ENCODE results near the gene OTULIN.

DNA sequence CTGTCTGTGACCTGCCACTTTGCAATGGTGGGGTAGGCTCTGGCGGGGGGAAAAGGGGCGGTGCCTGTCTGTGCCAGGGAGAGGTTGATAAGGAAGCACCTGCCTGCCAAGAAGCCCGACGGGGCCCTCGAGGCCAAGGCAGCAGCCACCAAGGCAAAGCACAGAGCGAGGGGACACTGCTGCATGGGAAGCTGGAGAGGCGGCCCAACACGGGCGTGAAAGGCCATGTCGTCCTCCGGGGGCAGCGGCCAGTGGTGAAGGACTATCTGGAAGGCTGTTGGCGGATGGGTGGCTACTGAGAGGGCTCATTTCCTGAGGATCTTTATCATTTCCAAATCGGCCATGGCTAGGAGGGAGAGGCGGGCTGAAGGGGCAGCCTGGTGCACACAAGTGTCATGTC lies 66.4 kb downstream of the OTULIN start:
- TF ChIP-seq SMC3 (IDR thresholded peaks at IDR 0.05; ENCODE audit: low read depth, low read length), result no peak
- TF ChIP-seq, protein P1, sequence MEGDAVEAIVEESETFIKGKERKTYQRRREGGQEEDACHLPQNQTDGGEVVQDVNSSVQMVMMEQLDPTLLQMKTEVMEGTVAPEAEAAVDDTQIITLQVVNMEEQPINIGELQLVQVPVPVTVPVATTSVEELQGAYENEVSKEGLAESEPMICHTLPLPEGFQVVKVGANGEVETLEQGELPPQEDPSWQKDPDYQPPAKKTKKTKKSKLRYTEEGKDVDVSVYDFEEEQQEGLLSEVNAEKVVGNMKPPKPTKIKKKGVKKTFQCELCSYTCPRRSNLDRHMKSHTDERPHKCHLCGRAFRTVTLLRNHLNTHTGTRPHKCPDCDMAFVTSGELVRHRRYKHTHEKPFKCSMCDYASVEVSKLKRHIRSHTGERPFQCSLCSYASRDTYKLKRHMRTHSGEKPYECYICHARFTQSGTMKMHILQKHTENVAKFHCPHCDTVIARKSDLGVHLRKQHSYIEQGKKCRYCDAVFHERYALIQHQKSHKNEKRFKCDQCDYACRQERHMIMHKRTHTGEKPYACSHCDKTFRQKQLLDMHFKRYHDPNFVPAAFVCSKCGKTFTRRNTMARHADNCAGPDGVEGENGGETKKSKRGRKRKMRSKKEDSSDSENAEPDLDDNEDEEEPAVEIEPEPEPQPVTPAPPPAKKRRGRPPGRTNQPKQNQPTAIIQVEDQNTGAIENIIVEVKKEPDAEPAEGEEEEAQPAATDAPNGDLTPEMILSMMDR (conservative IDR thresholded peaks at IDR 0.05; ENCODE audit: low read depth, low read length), result no peak
- TF ChIP-seq POLR2A (IDR thresholded peaks at IDR 0.05; ENCODE audit: low read depth, low read length), result no peak
- TF ChIP-seq RCOR1 (IDR thresholded peaks at IDR 0.05; ENCODE audit: insufficient replicate concordance, low read length), result no peak
- TF ChIP-seq RAD21 (IDR thresholded peaks at IDR 0.05; ENCODE audit: low read length), result no peak
- no peak for TF ChIP-seq RFX5 (IDR thresholded peaks at IDR 0.05; ENCODE audit: low read depth, low read length)
- TF ChIP-seq BHLHE40 (IDR thresholded peaks at IDR 0.05; ENCODE audit: low read depth, low read length), result no peak
- TF ChIP-seq, protein P2, sequence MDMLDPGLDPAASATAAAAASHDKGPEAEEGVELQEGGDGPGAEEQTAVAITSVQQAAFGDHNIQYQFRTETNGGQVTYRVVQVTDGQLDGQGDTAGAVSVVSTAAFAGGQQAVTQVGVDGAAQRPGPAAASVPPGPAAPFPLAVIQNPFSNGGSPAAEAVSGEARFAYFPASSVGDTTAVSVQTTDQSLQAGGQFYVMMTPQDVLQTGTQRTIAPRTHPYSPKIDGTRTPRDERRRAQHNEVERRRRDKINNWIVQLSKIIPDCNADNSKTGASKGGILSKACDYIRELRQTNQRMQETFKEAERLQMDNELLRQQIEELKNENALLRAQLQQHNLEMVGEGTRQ (IDR thresholded peaks at IDR 0.05; ENCODE audit: low read depth, low read length), result no peak
- no peak for TF ChIP-seq MXI1 (IDR thresholded peaks at IDR 0.05; ENCODE audit: borderline replicate concordance, low read depth, low read length)
- TF ChIP-seq FOS (IDR thresholded peaks at IDR 0.05; ENCODE audit: low read depth, low read length), result no peak
- no peak for TF ChIP-seq CEBPB (IDR thresholded peaks at IDR 0.05; ENCODE audit: low read depth, low read length)

All from IMR-90 (cell line).